GM19438 (cell line): ENCODE results near the gene CLEC11A.

Experiments
- ATAC-seq: cut with Tn5 transposase; IDR thresholded peaks from one replicate; pipeline ENCODE4 v1.9.1; 2021; ENCODE audit warnings: low read depth; ENCODE audit not compliant: unreplicated experiment

CLEC11A gene

GRCh38 chr19:50703915-50704796 lies 19.0 kb upstream of the CLEC11A start:
- no peak for ATAC-seq

- ATAC-seq: no peak
Observed at GRCh38 chr19:50705422-50706019, 17.6 kb upstream of the CLEC11A start.

GRCh38 chr19:50706387-50706786 lies 16.8 kb upstream of the CLEC11A start:
- ATAC-seq: no peak

- ATAC-seq: no peak
Observed at GRCh38 chr19:50708179-50708879, 14.8 kb upstream of the CLEC11A start.

- no peak for ATAC-seq
Observed at GRCh38 chr19:50710094-50710493, 13.1 kb upstream of the CLEC11A start.

GRCh38 chr19:50710612-50711011 lies 12.6 kb upstream of the CLEC11A start:
- no peak for ATAC-seq

GRCh38 chr19:50711196-50711595 lies 12.0 kb upstream of the CLEC11A start:
- ATAC-seq: no peak

- no peak for ATAC-seq
Observed at GRCh38 chr19:50711805-50712204, 11.4 kb upstream of the CLEC11A start.

GRCh38 chr19:50712833-50713232 lies 10.3 kb upstream of the CLEC11A start:
- no peak for ATAC-seq

- no peak for ATAC-seq
Observed at GRCh38 chr19:50713556-50714236, 9.5 kb upstream of the CLEC11A start.

- ATAC-seq: no peak
Observed at GRCh38 chr19:50716178-50717025, 6.8 kb upstream of the CLEC11A start.

- ATAC-seq: no peak
Observed at GRCh38 chr19:50717026-50717723, 6.0 kb upstream of the CLEC11A start.

- ATAC-seq: no peak
Observed at GRCh38 chr19:50717891-50718254, 5.3 kb upstream of the CLEC11A start.

- ATAC-seq: no peak
Observed at GRCh38 chr19:50718255-50719118, 4.7 kb upstream of the CLEC11A start.

GRCh38 chr19:50719119-50719435 lies 4.1 kb upstream of the CLEC11A start:
- ATAC-seq: no peak

- no peak for ATAC-seq
Observed at GRCh38 chr19:50719566-50719965, 3.6 kb upstream of the CLEC11A start, which contains the start of gene SHANK1. TSS of gene SHANK1 (minus strand) at chr19:50719802. CDS start at chr19:50716919, 2,883 bp downstream.

GRCh38 chr19:50720181-50720920 lies 2.8 kb upstream of the CLEC11A start:
- ATAC-seq: no peak

- ATAC-seq: no peak
Observed at GRCh38 chr19:50720921-50721381, 2.2 kb upstream of the CLEC11A start.
